ENCODE measurements around the gene MARS1.

GRCh38 chr12:57479043-57479375, 8.9 kb upstream of the MARS1 start:
- TF ChIP-seq CTCF (conservative IDR thresholded peaks at IDR 0.05; ENCODE audit: low read depth in 2 of 2) (no peak), ETS1 (IDR thresholded peaks at IDR 0.05) (no peak), EZH2phosphoT487 (IDR thresholded peaks at IDR 0.05; ENCODE audit: unreplicated experiment) (no peak), POLR2AphosphoS5 (IDR thresholded peaks at IDR 0.05; ENCODE audit: low read depth) (no peak)
- TF ChIP-seq, protein P1, sequence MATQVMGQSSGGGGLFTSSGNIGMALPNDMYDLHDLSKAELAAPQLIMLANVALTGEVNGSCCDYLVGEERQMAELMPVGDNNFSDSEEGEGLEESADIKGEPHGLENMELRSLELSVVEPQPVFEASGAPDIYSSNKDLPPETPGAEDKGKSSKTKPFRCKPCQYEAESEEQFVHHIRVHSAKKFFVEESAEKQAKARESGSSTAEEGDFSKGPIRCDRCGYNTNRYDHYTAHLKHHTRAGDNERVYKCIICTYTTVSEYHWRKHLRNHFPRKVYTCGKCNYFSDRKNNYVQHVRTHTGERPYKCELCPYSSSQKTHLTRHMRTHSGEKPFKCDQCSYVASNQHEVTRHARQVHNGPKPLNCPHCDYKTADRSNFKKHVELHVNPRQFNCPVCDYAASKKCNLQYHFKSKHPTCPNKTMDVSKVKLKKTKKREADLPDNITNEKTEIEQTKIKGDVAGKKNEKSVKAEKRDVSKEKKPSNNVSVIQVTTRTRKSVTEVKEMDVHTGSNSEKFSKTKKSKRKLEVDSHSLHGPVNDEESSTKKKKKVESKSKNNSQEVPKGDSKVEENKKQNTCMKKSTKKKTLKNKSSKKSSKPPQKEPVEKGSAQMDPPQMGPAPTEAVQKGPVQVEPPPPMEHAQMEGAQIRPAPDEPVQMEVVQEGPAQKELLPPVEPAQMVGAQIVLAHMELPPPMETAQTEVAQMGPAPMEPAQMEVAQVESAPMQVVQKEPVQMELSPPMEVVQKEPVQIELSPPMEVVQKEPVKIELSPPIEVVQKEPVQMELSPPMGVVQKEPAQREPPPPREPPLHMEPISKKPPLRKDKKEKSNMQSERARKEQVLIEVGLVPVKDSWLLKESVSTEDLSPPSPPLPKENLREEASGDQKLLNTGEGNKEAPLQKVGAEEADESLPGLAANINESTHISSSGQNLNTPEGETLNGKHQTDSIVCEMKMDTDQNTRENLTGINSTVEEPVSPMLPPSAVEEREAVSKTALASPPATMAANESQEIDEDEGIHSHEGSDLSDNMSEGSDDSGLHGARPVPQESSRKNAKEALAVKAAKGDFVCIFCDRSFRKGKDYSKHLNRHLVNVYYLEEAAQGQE (IDR thresholded peaks at IDR 0.05; ENCODE audit: unreplicated experiment): no peak

Data from GM23338 (cell line).